OCI-M2 (cell line): Measurements from ENCODE around the gene ZBTB20.

Experiments used
- DNase-seq: peaks from one replicate; lab custom pipeline; 2025; ENCODE audit not compliant: unreplicated experiment; lab: John Stamatoyannopoulos, UW

The ZBTB20 gene

DNA sequence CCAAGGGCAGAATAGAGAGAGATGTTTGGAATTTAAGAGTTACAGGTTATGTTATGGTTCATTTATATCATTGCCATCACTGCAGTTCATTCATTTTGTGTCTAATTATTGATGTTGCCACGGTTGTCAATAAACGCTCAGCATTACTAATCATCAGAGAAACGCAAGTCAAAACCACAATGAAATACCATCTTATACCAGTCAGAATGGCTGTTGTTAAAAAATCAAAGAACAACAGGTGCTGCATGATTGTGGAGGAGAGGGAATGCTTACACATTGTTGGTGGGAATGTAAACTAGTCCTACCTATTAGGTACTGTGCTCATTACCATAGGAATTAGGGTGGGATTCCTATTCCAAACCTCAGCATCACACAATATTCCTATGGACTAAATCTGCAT, 502.7 kb downstream of the ZBTB20 start:
- no peak for DNase-seq

- DNase-seq: no peak
Measured at GRCh38 chr3:114642951-114643741, 503.9 kb downstream of the ZBTB20 start.

DNA sequence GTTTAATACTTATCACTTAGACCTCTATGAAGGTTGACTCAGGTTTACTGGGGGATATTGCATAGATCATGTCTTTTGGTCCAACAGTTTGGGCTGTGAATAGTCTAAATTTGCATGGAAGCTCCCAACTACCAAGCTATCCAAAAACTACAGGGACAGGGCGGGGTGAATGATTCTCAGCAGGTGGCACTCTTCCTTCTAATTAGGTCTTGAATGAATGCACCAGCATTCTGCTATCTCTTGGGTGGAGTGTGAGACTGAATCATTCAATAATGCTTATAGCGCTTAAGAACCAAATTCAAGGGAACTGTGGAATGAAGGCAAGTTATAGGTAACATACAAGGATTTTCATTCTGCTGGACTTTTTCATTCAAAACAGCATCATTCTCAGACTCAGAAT, 507.0 kb downstream of the ZBTB20 start:
- DNase-seq: no peak

DNA sequence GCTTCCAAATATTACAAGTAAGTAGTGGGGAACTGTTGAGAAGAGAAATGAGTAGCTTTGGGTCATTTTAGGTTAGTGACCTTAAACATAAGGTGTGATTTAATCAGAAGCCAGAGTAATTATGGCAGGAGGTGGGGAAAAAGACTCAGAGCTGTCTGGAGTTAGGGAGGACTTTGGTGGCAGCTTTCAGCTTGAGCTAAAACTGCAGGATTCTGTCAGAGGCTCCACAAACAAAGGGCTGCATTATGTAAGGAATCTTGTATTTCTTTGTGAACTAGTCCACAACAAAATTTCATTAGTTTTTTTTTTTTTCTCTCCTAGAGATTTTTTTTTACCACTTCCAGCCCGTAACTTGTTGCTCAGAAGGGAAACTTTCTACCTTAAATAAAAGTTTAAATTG, 507.9 kb downstream of the ZBTB20 start:
- DNase-seq: no peak

DNA sequence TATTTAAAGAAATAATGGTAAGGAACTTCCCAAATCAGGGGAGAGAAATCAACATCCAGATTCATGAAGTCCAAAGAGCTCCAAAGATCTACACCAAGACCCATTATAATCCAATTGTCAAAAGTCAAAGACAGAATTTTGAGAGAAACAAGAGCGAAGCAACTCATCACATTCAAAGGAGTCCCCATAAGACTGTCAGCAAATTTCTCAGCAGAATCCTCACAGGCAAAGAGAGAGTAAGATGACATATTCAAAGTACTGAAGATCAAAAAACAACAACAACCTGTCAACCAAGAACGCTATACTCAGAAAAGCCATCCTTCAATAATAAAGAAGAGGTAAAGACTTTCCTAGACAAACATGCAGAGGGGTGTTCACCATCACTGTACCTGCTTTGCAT, 511.2 kb downstream of the ZBTB20 start:
- DNase-seq: no peak

DNA sequence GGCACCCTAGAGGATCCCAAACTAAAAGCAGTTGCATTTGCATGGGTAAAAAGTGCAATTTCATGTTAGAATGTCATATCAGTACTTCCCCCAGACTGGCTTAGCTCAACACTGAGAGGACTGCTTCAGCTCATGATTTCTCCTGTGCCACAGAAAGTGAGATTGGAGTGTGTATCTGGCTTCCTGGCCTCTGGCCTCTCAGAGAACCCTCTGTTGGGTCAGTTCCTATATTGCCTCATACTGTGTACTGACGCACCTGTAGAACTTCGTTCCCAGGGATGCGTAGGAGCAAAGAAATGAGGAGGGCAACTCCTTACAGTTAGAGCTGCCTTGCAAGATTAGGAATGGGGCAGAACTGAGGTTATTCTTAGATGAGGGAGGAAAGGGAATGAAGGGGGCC, 512.5 kb downstream of the ZBTB20 start:
- no peak for DNase-seq

DNA sequence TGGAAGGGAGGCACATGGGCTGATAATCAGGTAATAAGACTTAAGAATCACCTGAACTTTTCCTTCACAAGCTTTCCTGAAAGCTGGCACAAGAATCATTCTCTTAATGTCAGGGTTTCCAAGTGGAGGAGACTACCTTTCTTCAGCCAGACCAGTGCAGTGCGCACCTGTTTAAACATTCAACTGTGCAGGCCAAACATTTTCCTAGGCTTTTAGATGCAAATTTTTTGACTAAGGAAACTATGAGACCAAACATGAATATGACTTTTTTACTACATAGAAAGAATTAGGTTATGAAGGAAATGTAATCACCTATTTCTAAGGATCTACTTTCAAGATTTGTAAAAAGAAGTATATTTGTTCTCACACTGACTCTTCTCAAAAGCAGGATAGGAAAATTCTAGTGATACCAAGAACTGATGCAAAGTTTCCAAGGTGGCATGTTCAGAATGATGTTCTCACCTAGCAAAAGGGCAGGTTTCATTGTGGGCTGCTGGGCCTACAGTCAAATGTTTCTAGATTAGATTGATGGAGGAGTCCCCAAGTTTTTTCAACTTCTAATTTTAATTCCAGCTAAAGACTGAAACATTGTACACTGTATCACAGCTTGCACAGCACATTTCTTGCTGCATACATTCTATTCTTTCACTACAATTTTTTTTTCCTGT, 514.2 kb downstream of the ZBTB20 start:
- no peak for DNase-seq

- no peak for DNase-seq
Measured at GRCh38 chr3:114627770-114628169, 519.3 kb downstream of the ZBTB20 start.

- no peak for DNase-seq
Measured at GRCh38 chr3:114626751-114627150, 520.3 kb downstream of the ZBTB20 start.

DNA sequence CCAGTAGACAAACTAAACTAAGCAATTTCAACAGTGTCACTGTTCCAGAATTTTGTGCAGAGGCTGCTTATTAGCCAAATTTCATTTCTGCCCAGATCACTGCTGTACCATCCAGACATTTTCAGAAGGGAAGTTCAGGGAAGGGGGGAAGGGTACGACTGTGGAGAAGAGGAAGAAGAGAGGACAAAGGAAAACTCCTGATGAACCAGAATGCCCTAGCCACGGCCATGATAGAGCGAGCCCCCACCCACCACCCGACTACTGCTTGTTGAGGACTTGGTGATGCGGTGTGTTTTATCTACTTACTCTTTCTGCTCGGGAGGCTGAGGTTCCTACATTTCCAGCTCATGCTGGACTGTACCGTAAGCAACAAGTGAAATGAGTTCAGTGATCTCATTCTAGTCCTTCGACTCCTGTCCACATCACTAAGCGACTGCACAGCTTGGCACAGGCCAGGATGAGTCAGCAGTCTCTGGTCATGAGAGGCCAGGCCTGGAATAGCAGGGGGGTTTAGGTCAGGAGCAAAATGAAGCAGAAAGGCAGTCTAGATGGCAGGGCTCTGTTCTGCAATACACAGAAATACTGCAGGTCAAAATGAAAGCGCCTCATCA, 522.4 kb downstream of the ZBTB20 start:
- DNase-seq: no peak

DNA sequence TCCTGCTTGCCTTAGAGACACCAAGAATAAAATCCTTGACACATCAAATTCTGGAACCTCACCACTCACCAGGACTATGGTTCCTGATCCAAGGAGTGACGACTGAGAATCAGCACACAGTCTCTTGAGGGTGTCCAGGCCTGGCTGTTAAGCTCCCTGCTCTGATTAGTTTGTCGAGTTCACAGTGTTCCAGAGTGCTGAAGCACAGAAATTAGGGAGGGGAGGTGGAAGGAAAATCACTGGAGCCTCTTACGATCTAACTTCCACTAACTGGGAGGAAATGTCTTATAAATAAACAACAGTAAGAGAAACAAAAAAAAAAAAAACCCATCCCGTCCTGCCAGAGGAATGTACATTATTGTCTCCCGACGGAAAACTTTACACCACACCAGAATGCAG, 523.0 kb downstream of the ZBTB20 start:
- no peak for DNase-seq

DNA sequence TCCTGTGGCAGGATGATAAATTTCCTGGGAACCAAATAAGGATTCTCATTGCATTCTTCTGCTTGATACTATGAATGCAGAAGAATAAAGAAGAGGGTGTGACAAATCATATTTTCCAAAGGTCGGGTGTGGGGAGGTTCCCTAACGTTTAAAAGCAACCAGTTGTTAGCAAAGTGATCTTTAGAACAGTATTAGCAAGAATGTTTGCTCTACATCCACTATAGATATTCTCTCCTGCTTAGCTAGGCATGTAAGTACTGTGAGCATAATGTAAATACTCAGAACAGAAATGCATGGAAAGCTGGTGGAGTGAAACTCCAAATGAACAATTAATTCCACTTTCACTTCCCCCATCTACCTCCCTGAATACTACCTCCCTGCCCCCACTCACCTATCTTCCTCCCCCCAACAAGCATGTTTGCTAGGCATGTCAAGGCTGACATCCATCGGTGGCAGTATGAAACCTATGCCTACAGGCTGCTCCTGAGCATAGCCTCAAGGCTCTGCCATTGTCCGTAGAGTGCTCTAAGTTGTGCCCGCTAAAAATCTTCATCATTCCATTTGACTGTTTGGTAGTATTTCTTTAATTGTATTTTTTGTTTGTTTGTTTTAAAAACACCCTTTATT, 523.6 kb downstream of the ZBTB20 start:
- DNase-seq: no peak

- DNase-seq: no peak
Measured at GRCh38 chr3:114622001-114622400, 525.1 kb downstream of the ZBTB20 start.

GRCh38 chr3:114619771-114620170, 527.3 kb downstream of the ZBTB20 start:
- DNase-seq: no peak

- no peak for DNase-seq
Measured at GRCh38 chr3:114615523-114616085, 531.5 kb downstream of the ZBTB20 start.

GRCh38 chr3:114609973-114610630, 537.0 kb downstream of the ZBTB20 start:
- DNase-seq: no peak

DNA sequence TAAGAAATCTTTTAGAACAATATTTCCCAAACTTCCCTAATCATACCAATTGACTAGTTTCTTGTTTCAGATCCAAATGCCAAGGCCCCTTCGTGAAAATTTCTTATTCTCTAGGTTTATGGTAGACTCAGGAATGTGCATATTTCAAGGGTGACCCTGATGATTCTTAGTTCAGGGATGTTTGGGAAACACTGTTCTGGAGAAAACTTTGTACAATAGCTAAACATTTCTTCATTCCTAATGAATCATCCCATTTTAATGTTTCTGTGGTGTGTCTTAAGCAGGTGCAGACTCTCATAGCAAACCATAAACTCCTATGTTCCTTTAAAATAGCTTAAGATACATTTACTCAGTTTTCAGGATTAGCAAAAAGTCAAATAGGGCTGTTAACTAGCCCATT, 538.8 kb downstream of the ZBTB20 start:
- no peak for DNase-seq

- no peak for DNase-seq
Measured at GRCh38 chr3:114606336-114606735, 540.8 kb downstream of the ZBTB20 start.

DNA sequence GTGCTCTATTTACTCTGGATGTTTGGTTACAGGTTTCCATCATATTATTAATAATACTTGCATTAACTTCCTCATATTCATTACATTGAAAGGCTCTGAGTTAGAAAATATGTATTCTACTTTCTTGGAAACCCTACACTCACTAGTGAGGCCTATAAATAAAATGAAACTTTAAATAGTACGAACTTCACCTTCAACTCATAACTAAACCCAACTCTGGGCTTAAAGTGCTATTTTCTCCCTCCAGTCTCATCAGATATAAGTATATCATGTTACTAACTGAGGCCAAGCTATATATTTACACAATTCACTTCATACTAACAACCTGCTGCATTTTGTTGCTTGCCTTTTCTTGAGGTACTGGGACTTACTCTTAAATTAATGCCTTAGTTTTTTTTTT, 546.5 kb downstream of the ZBTB20 start:
- no peak for DNase-seq

GRCh38 chr3:114597871-114598270, 549.2 kb downstream of the ZBTB20 start:
- no peak for DNase-seq

- DNase-seq: no peak
Measured at GRCh38 chr3:114597012-114597411, 550.1 kb downstream of the ZBTB20 start.
